WTC11 (cell line): ENCODE results near the gene PRMT5. TPM values are rescaled to one million over a fixed set of nuclear protein-coding genes. Genes with fewer than 3 reads are reported as not detected.

Experiments
- ATAC-seq: fragments of 200-7000 bp; cut with Tn5 transposase; 2 replicates; pipeline ENCODE4 v1.10.0; 2021; ENCODE audit warnings: mild to moderate bottlenecking, moderate library complexity
- Bru-seq: library from RNA; stranded (reverse); fragments of 400-500 nt; gene quantifications from one replicate; lab custom pipeline; 2021; lab: Mats Ljungman, UMichigan
- CTCF ChIA-PET: fragments of 300-600 bp; sonication (Branson Sonifier 250); formaldehyde crosslinking; loops from one replicate; lab custom pipeline; 2021; ENCODE audit warnings: antibody characterized with exemption; lab: Charles Lee
- POLR2A ChIA-PET: fragments of 350-600 bp; sonication (Branson Sonifier 250); formaldehyde crosslinking; loops from one replicate; lab custom pipeline; 2021; ENCODE audit warnings: antibody characterized with exemption; lab: Charles Lee
- DNase-seq: peaks from one replicate; pipeline ENCODE4 v3.0.0; 2021; ENCODE audit warnings: low spot score
- H3K27ac Mint-ChIP-seq: 2 replicates; pipeline ENCODE4 v1.8.0; 2021; ENCODE audit warnings: mixed read lengths
- H3K27me3 Mint-ChIP-seq: 2 replicates; pipeline ENCODE4 v1.8.0; 2021; ENCODE audit warnings: low read depth, mild to moderate bottlenecking, moderate library complexity, mixed read lengths
- H3K36me3 Mint-ChIP-seq: 2 replicates; pipeline ENCODE4 v1.8.0; 2021; ENCODE audit warnings: mixed read lengths
- H3K4me1 Mint-ChIP-seq: 2 replicates; pipeline ENCODE4 v1.8.0; 2022; ENCODE audit warnings: mixed read lengths
- H3K4me3 Mint-ChIP-seq: 2 replicates; pipeline ENCODE4 v1.8.0; 2021; ENCODE audit warnings: mild to moderate bottlenecking, moderate library complexity, mixed read lengths
- H3K9me3 Mint-ChIP-seq: 2 replicates; pipeline ENCODE4 v1.8.0; 2021; ENCODE audit warnings: mixed read lengths
- ETV6 ChIP-seq: sonication (generic); formaldehyde crosslinking; IDR thresholded peaks from 2 replicates; pipeline ENCODE4 v1.8.1; 2022; ENCODE audit warnings: mild to moderate bottlenecking, missing genetic modification reagents
- FOXK1 ChIP-seq: sonication (generic); formaldehyde crosslinking; IDR thresholded peaks from 2 replicates; pipeline ENCODE4 v1.8.0; 2022; ENCODE audit warnings: mild to moderate bottlenecking, moderate library complexity, missing genetic modification reagents
- GABPB1 ChIP-seq: sonication (generic); formaldehyde crosslinking; IDR thresholded peaks from 2 replicates; pipeline ENCODE4 v1.8.1; 2023; ENCODE audit warnings: mild to moderate bottlenecking, missing genetic modification reagents
- HMGXB4 ChIP-seq: sonication (generic); formaldehyde crosslinking; IDR thresholded peaks from 2 replicates; pipeline ENCODE4 v1.8.1; 2023; ENCODE audit warnings: mild to moderate bottlenecking, moderate library complexity, missing genetic modification reagents
- KAT7 ChIP-seq: sonication (generic); formaldehyde crosslinking; IDR thresholded peaks from 2 replicates; pipeline ENCODE4 v1.8.1; 2023; ENCODE audit warnings: missing genetic modification reagents, mild to moderate bottlenecking, borderline replicate concordance
- MLX ChIP-seq: sonication (generic); formaldehyde crosslinking; IDR thresholded peaks from 2 replicates; pipeline ENCODE4 v1.8.1; 2023; ENCODE audit warnings: mild to moderate bottlenecking, missing genetic modification reagents, moderate library complexity
- MXD4 ChIP-seq: fragments of 250-450 bp; sonication (Bioruptor Pico); IDR thresholded peaks from 2 replicates; pipeline ENCODE4 v1.8.0; 2021; ENCODE audit warnings: mild to moderate bottlenecking, moderate library complexity, borderline replicate concordance
- NFE2L1 ChIP-seq: sonication (generic); formaldehyde crosslinking; IDR thresholded peaks from 2 replicates; pipeline ENCODE4 v1.8.1; 2023; ENCODE audit warnings: missing genetic modification reagents
- NFYB ChIP-seq: sonication (generic); formaldehyde crosslinking; conservative IDR thresholded peaks from 2 replicates; pipeline ENCODE4 v1.8.0; 2022; ENCODE audit warnings: low read depth, missing genetic modification reagents
- NR2C2 ChIP-seq: sonication (generic); formaldehyde crosslinking; IDR thresholded peaks from 2 replicates; pipeline ENCODE4 v1.8.0; 2022; ENCODE audit warnings: mild to moderate bottlenecking, missing genetic modification reagents
- OVOL2 ChIP-seq: fragments of 250-450 bp; sonication (Bioruptor Pico); IDR thresholded peaks from 2 replicates; pipeline ENCODE4 v1.9.0; 2021; ENCODE audit warnings: mild to moderate bottlenecking, borderline replicate concordance
- PRRX2 ChIP-seq: fragments of 250-450 bp; sonication (Bioruptor Pico); IDR thresholded peaks from 2 replicates; pipeline ENCODE4 v1.8.0; 2021; ENCODE audit warnings: mild to moderate bottlenecking
- RORB ChIP-seq: fragments of 250-450 bp; sonication (Bioruptor Pico); IDR thresholded peaks from 2 replicates; pipeline ENCODE4 v1.9.0; 2021; ENCODE audit warnings: mild to moderate bottlenecking
- TEAD1 ChIP-seq: sonication (generic); formaldehyde crosslinking; IDR thresholded peaks from 2 replicates; pipeline ENCODE4 v1.8.0; 2022; ENCODE audit warnings: mild to moderate bottlenecking, missing genetic modification reagents
- USF1 ChIP-seq: sonication (generic); formaldehyde crosslinking; IDR thresholded peaks from 2 replicates; pipeline ENCODE4 v1.8.0; 2022; ENCODE audit warnings: mild to moderate bottlenecking, missing genetic modification reagents
- ZNF121 ChIP-seq: sonication (generic); formaldehyde crosslinking; IDR thresholded peaks from 2 replicates; pipeline ENCODE4 v1.8.0; 2023; ENCODE audit warnings: missing genetic modification reagents
- ZNF219 ChIP-seq: sonication (generic); formaldehyde crosslinking; IDR thresholded peaks from 2 replicates; pipeline ENCODE4 v1.8.0; 2023; ENCODE audit warnings: missing genetic modification reagents, mild to moderate bottlenecking, borderline replicate concordance
- ZNF232 ChIP-seq: sonication (generic); formaldehyde crosslinking; IDR thresholded peaks from 2 replicates; pipeline ENCODE4 v1.8.0; 2022; ENCODE audit warnings: mild to moderate bottlenecking, missing genetic modification reagents
- long read RNA-seq, 3 experiments: library from RNA in 1 of 3; library from capped mRNA in 1 of 3; library from polyadenylated mRNA in 1 of 3; unstranded in 2 of 3; stranded (forward) in 1 of 3; transcript quantifications; one replicate each; pipeline ENCODE4 v2.0.0, GENCODE V29; 2021
- total RNA-seq: library from RNA; stranded (reverse); gene quantifications from 3 replicates; pipeline ENCODE4 v1.2.3, GENCODE V29; 2021
- TF ChIP-seq, protein P1 (sequence below): sonication (generic); formaldehyde crosslinking; IDR thresholded peaks from 2 replicates; pipeline ENCODE4 v1.8.1; 2023; ENCODE audit warnings: mild to moderate bottlenecking, missing genetic modification reagents, moderate library complexity
- TF ChIP-seq, protein P2 (sequence below): sonication (generic); formaldehyde crosslinking; IDR thresholded peaks from 2 replicates; pipeline ENCODE4 v1.8.0; 2023; ENCODE audit warnings: missing genetic modification reagents
- TF ChIP-seq, protein P3 (sequence below): fragments of 250-450 bp; sonication (Bioruptor Pico); IDR thresholded peaks from 2 replicates; pipeline ENCODE4 v2.1.2; 2022; ENCODE audit warnings: mild to moderate bottlenecking, moderate library complexity
- TF ChIP-seq, protein P4 (sequence below): sonication (generic); formaldehyde crosslinking; IDR thresholded peaks from 2 replicates; pipeline ENCODE4 v1.8.0; 2022; ENCODE audit warnings: mild to moderate bottlenecking, missing genetic modification reagents
- TF ChIP-seq, protein P5 (sequence below): fragments of 250-450 bp; sonication (Bioruptor Pico); IDR thresholded peaks from 2 replicates; pipeline ENCODE4 v1.8.0; 2021; ENCODE audit warnings: mild to moderate bottlenecking
- TF ChIP-seq, protein P6 (sequence below): sonication (generic); formaldehyde crosslinking; IDR thresholded peaks from 2 replicates; pipeline ENCODE4 v1.8.1; 2022; ENCODE audit warnings: mild to moderate bottlenecking, missing genetic modification reagents, moderate library complexity, borderline replicate concordance

The PRMT5 gene
- total RNA-seq = 119 to 124 TPM (median 123 TPM) in 3 replicates
- percentile 82 among the genes with signal in this experiment for Bru-seq, nascent RNA
- long read RNA-seq, experiment 1, transcript PRMT5-213 (16 exons, 1,857 nt) = minor isoform, 24 of 559 reads
- long read RNA-seq, experiment 1, transcript PRMT5-202 (17 exons, 2,531 nt) = major isoform, 401 of 559 reads
- long read RNA-seq, experiment 1, transcript PRMT5-204 (17 exons, 2,418 nt) = minor isoform, 6 of 559 reads
- long read RNA-seq, experiment 1, partial matches to known transcripts = 37 of 559 reads
- long read RNA-seq, experiment 1, other reads (novel, unspliced or antisense) = 91 of 559 reads
- long read RNA-seq, experiment 2, transcript PRMT5-202 (17 exons, 2,531 nt) = major isoform, 45 of 130 reads
- long read RNA-seq, experiment 2, transcript PRMT5-213 (16 exons, 1,857 nt) = minor isoform, 6 of 130 reads
- long read RNA-seq, experiment 2, partial matches to known transcripts = 36 of 130 reads
- long read RNA-seq, experiment 2, other reads (novel, unspliced or antisense) = 39 of 130 reads
- long read RNA-seq, experiment 3, transcript PRMT5-202 (17 exons, 2,531 nt) = major isoform, 119 of 166 reads
- long read RNA-seq, experiment 3, partial matches to known transcripts = 10 of 166 reads
- long read RNA-seq, experiment 3, other reads (novel, unspliced or antisense) = 32 of 166 reads

DNA sequence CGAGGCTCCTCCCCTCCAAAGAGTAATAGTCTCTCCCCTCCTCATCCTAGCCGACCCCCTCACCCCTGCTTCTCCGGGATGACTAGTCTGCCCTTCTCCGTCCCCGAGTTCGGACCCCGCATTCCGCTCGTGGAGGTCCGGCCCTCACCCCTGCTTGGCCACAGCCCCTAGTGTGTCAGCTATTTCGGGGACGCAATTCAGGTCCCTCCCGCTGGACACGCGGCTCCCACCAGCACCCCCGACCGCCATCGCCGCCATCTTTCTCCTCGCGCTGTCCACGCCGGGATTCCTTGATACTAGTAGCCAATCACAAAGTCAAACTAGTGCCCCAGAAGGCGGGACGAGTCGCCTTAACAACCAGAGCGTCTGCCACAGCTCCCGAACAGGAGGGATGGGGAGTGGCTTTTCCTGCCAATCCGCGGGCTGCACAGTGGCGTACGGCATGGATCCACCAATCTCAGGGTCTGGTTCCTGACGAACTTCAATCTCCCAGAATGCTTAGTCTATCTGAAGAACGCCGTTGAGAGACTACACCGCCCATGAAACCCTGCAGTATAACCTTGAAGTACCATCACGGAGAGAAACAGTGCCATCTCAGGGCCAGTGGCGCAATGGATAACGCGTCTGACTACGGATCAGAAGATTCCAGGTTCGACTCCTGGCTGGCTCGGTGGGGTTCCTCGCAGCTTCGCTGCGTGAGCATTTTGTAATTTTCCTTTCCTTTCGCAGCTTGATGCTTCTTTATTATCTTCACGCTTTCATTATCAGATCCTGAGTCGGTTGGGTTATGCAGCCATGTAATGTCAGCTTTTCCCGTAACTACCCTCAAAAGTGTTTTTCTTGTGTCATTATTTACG lies at the start of gene PRMT5:
PRMT5 (minus strand) TSS at position 273 of the 857 bp plus-strand sequence; CDS start at position 258, 15 bp downstream.
- DNase-seq = peak; percentile 97
- no peak within 1 kb of the TSS for H3K4me3 Mint-ChIP-seq
- H3K36me3 Mint-ChIP-seq = peaks cover 26% of the 10 kb centered on the region
- peak; percentile 96 for ATAC-seq
- no peaks in the 10 kb centered on the region for H3K27me3 Mint-ChIP-seq
- peaks cover 7% of the 10 kb centered on the region for H3K4me1 Mint-ChIP-seq
- no peak within 1 kb of the TSS; the same call in 1 of the 2 replicates for H3K27ac Mint-ChIP-seq
- H3K9me3 Mint-ChIP-seq = no peaks in the 10 kb centered on the region
- CTCF ChIA-PET = interaction anchor here (0.6 to 3.4 kb wide), 41 partner anchors 9 to 548 kb away, joined by 3 to 43 read pairs (median 5); partner anchors contain the start of genes ACIN1, AJUBA, C14orf119 and CDH24
- POLR2A ChIA-PET = interaction anchor here (0.5 to 2.3 kb wide), 14 partner anchors 10 to 195 kb away, joined by 3 to 18 read pairs (median 3); partner anchors contain the start of genes AJUBA, CDH24, HAUS4 and RBM23
- peak; percentile 70 for TF ChIP-seq NFYB (CRISPR knock-in tag)
- TF ChIP-seq USF1 = 0 out of 2 replicates have a peak, but pooled peaks have one; percentile 23
- TF ChIP-seq MLX (CRISPR knock-in tag) = no peak
- no peak for TF ChIP-seq OVOL2 (CRISPR knock-in tag)
- no peak for TF ChIP-seq NR2C2 (CRISPR knock-in tag)
- peak; percentile 89 for TF ChIP-seq HMGXB4 (CRISPR knock-in tag)
- peak; percentile 70 for TF ChIP-seq FOXK1 (CRISPR knock-in tag)
- TF ChIP-seq, protein P1, sequence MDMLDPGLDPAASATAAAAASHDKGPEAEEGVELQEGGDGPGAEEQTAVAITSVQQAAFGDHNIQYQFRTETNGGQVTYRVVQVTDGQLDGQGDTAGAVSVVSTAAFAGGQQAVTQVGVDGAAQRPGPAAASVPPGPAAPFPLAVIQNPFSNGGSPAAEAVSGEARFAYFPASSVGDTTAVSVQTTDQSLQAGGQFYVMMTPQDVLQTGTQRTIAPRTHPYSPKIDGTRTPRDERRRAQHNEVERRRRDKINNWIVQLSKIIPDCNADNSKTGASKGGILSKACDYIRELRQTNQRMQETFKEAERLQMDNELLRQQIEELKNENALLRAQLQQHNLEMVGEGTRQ (CRISPR knock-in tag) = no peak
- peak; percentile 67 for TF ChIP-seq TEAD1 (CRISPR knock-in tag)
- TF ChIP-seq, protein P2, sequence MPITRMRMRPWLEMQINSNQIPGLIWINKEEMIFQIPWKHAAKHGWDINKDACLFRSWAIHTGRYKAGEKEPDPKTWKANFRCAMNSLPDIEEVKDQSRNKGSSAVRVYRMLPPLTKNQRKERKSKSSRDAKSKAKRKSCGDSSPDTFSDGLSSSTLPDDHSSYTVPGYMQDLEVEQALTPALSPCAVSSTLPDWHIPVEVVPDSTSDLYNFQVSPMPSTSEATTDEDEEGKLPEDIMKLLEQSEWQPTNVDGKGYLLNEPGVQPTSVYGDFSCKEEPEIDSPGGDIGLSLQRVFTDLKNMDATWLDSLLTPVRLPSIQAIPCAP (CRISPR knock-in tag) = no peak
- TF ChIP-seq ZNF219 (CRISPR knock-in tag) = peak; percentile 26; the same call in 1 of the 2 replicates
- TF ChIP-seq ZNF121 (CRISPR knock-in tag) = no peak
- peak; percentile 54; the same call in 1 of the 2 replicates for TF ChIP-seq ETV6 (CRISPR knock-in tag)
- 0 out of 2 replicates have a peak, but pooled peaks have one; percentile 36 for TF ChIP-seq RORB (CRISPR knock-in tag)
- no peak for TF ChIP-seq PRRX2 (CRISPR knock-in tag)
- TF ChIP-seq ZNF232 (CRISPR knock-in tag) = 0 out of 2 replicates have a peak, but pooled peaks have one; percentile 66
- TF ChIP-seq, protein P3, sequence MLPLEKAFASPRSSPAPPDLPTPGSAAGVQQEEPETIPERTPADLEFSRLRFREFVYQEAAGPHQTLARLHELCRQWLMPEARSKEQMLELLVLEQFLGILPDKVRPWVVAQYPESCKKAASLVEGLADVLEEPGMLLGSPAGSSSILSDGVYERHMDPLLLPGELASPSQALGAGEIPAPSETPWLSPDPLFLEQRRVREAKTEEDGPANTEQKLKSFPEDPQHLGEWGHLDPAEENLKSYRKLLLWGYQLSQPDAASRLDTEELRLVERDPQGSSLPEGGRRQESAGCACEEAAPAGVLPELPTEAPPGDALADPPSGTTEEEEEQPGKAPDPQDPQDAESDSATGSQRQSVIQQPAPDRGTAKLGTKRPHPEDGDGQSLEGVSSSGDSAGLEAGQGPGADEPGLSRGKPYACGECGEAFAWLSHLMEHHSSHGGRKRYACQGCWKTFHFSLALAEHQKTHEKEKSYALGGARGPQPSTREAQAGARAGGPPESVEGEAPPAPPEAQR (CRISPR knock-in tag) = no peak
- TF ChIP-seq, protein P4, sequence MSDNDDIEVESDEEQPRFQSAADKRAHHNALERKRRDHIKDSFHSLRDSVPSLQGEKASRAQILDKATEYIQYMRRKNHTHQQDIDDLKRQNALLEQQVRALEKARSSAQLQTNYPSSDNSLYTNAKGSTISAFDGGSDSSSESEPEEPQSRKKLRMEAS (CRISPR knock-in tag) = peak; percentile 95
- no peak for TF ChIP-seq KAT7
- TF ChIP-seq, protein P5, sequence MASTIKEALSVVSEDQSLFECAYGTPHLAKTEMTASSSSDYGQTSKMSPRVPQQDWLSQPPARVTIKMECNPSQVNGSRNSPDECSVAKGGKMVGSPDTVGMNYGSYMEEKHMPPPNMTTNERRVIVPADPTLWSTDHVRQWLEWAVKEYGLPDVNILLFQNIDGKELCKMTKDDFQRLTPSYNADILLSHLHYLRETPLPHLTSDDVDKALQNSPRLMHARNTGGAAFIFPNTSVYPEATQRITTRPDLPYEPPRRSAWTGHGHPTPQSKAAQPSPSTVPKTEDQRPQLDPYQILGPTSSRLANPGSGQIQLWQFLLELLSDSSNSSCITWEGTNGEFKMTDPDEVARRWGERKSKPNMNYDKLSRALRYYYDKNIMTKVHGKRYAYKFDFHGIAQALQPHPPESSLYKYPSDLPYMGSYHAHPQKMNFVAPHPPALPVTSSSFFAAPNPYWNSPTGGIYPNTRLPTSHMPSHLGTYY (CRISPR knock-in tag) = no peak
- peak; percentile 91 for TF ChIP-seq GABPB1 (CRISPR knock-in tag)
- TF ChIP-seq, protein P6, sequence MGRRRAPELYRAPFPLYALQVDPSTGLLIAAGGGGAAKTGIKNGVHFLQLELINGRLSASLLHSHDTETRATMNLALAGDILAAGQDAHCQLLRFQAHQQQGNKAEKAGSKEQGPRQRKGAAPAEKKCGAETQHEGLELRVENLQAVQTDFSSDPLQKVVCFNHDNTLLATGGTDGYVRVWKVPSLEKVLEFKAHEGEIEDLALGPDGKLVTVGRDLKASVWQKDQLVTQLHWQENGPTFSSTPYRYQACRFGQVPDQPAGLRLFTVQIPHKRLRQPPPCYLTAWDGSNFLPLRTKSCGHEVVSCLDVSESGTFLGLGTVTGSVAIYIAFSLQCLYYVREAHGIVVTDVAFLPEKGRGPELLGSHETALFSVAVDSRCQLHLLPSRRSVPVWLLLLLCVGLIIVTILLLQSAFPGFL (CRISPR knock-in tag) = peak; percentile 68; the same call in 1 of the 2 replicates
- TF ChIP-seq MXD4 (CRISPR knock-in tag) = no peak
- TF ChIP-seq NFE2L1 (CRISPR knock-in tag) = 0 out of 2 replicates have a peak, but pooled peaks have one; percentile 50
